T-helper 1 cell treated with Interleukin-12 subunit alpha and Interleukin-12 subunit beta and Interleukin-4 antibody, amounts not matched to agents 30 μg/mL and 1 μg/mL, for 36 hours (primary cell): ENCODE measurements around the gene SLC31A1.
"Not testable (repeated sequence)": the region's sequence is repeated elsewhere in the genome, so short reads cannot be mapped to it uniquely, and the experiment has no call there.

Source experiments
- H3K27ac Mint-ChIP-seq: one replicate; pipeline ENCODE4 v1.8.0; 2021; ENCODE audit warnings: mild to moderate bottlenecking, mixed read lengths
- H3K27me3 Mint-ChIP-seq: one replicate; pipeline ENCODE4 v1.8.0; 2021; ENCODE audit warnings: low read depth, mixed read lengths
- H3K36me3 Mint-ChIP-seq: one replicate; pipeline ENCODE4 v1.8.0; 2021; ENCODE audit warnings: low read depth, mixed read lengths
- H3K4me1 Mint-ChIP-seq: one replicate; pipeline ENCODE4 v1.8.0; 2021; ENCODE audit warnings: low read depth, mixed read lengths
- H3K4me3 Mint-ChIP-seq: one replicate; pipeline ENCODE4 v1.8.0; 2021; ENCODE audit warnings: mild to moderate bottlenecking, moderate library complexity, mixed read lengths
- H3K9me3 Mint-ChIP-seq: one replicate; pipeline ENCODE4 v1.8.0; 2021; ENCODE audit warnings: mixed read lengths

The SLC31A1 gene

DNA sequence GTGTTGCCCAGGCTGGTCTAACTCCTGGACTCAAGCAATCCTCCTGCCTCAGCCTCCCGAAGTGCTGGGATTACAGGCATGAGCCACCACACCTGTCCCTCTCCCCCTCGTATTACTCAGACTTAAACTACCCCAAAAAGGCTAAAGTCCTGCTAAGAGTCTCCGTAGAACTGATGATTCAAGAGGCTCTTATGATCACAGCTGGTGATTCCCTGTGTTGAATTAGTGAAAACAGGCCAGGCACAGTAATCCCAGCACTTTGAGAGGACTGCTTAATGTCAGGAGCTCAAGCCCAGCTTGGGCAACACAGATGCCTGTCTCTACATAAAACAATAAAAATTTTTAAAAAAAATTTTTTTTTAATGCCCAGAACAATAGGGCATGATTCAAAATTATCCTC, 44.8 kb downstream of the SLC31A1 start:
- Mint-ChIP-seq H3K27ac (no peak overlapping the region), H3K27me3 (no peaks in the 10 kb centered on the region), H3K4me3 (no peak overlapping the region), H3K9me3 (no peaks in the 10 kb centered on the region), H3K36me3 (peaks cover 27% of the 10 kb centered on the region), H3K4me1 (peaks cover 8% of the 10 kb centered on the region)

DNA sequence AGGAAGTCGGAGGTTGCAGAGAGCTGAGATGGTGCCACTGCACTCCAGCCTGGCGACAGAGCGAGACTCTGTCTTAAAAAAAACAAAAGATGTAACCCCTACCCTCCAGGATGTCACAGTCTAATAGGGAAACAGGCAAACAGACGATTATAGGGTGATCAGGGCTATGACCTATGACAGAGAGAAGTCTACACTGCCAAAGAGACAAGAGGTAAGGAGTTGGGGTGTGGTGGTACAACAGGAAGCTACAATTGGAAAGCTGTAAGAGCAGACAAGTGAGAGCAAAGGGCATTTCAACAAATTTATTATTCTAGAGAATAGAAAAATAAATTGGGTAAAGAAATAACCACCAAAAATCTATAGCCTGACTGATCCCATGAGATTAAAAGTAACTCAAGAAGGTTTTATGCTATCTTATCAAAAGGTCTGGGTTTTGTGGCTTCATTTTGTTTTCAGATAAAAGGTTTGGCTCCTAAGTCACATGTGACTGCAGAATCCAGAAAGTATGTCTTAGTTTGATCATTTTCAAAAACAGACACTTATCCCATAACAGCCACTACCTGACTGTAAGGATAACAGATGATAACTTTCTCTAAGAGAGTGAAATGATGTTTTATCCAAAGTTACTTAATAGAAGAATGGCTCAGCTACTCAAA, 46.7 kb downstream of the SLC31A1 start:
- Mint-ChIP-seq H3K36me3 (peaks cover 26% of the 10 kb centered on the region), H3K27ac (no peak overlapping the region), H3K27me3 (no peaks in the 10 kb centered on the region), H3K9me3 (no peaks in the 10 kb centered on the region), H3K4me3 (no peak overlapping the region), H3K4me1 (peaks cover 8% of the 10 kb centered on the region)

DNA sequence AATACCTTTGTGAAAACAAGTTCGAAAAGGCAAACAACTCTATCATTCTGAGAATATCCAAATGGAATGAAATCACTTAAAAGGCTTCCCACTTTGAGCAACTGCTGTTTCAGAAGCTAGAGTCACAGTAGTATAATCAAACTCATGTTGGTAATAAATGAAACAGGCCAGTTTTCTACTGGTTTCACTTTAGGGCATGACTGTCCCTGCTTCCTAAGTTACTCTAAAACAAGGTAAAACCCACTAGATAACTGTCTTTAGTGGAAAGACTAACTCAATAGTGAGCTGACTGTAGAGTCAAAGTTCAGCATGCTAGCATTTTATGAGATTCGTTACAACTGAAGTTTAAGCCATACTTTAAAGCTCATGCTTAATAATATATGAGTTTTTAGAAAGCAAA, 48.0 kb downstream of the SLC31A1 start:
- no peak overlapping the region for H3K27ac Mint-ChIP-seq

DNA sequence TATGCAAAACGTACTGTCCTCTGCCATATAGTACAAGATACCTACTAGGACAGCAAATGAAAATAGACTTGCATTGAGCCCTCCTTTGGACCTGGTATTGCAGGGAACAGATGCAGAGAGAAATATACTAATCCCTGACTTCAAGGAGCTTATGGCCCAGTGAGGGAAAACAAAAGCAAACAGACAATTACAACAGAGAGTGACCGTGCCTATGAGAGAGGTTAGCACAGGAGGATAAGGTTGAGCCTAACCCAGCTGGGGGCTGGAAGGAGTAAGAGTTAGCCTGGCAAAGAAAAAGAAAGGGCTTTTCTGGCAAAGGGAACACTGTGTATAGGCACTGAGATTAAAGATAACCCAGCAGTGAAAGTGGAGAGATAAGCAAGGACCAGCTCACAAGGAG, 48.5 kb downstream of the SLC31A1 start:
- peaks cover 27% of the 10 kb centered on the region for H3K36me3 Mint-ChIP-seq
- no peak overlapping the region for H3K4me3 Mint-ChIP-seq
- no peaks in the 10 kb centered on the region for H3K9me3 Mint-ChIP-seq
- peaks cover 8% of the 10 kb centered on the region for H3K4me1 Mint-ChIP-seq
- no peaks in the 10 kb centered on the region for H3K27me3 Mint-ChIP-seq
- peak overlapping the region; percentile 16 for H3K27ac Mint-ChIP-seq

More for the DNA sequence above, 48.0 kb downstream of the SLC31A1 start:
- Mint-ChIP-seq H3K36me3 (peaks cover 29% of the 10 kb centered on the region), H3K4me3 (no peak overlapping the region), H3K9me3 (no peaks in the 10 kb centered on the region), H3K27me3 (no peaks in the 10 kb centered on the region), H3K4me1 (peaks cover 8% of the 10 kb centered on the region)

DNA sequence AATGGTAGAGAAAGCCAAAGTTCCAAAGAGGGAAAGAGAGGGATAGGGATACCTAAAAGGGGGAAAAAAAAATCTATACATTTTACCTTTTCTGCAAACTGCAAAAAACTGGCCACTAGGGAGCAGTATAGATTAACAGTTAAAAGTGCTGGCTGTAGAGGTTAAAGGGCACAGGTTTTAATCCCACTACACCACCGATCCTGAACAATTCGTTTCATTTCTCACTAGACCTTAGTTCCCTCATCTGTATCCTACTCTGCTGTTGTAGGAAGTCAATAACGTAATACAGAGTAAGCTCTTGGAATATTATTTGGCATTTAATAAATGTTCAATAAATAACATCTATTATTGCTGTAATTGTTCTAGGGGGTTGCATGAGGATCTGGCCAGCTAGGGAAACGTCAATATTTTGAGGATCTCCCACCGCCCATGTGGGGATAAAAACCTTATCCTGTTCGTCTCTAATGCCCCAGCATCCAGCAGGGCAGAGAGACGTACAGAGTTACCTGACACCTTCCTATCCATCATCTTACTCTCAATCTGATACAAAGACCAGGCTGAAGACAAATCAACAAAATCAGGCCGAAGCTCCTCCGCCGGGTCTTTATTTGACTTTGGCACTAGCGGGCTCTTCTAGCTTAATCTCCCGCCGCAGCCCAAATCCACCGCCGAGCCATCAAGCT, 53.3 kb downstream of the SLC31A1 start:
- Mint-ChIP-seq H3K27me3 (no peaks in the 10 kb centered on the region), H3K36me3 (peaks cover 30% of the 10 kb centered on the region)

DNA sequence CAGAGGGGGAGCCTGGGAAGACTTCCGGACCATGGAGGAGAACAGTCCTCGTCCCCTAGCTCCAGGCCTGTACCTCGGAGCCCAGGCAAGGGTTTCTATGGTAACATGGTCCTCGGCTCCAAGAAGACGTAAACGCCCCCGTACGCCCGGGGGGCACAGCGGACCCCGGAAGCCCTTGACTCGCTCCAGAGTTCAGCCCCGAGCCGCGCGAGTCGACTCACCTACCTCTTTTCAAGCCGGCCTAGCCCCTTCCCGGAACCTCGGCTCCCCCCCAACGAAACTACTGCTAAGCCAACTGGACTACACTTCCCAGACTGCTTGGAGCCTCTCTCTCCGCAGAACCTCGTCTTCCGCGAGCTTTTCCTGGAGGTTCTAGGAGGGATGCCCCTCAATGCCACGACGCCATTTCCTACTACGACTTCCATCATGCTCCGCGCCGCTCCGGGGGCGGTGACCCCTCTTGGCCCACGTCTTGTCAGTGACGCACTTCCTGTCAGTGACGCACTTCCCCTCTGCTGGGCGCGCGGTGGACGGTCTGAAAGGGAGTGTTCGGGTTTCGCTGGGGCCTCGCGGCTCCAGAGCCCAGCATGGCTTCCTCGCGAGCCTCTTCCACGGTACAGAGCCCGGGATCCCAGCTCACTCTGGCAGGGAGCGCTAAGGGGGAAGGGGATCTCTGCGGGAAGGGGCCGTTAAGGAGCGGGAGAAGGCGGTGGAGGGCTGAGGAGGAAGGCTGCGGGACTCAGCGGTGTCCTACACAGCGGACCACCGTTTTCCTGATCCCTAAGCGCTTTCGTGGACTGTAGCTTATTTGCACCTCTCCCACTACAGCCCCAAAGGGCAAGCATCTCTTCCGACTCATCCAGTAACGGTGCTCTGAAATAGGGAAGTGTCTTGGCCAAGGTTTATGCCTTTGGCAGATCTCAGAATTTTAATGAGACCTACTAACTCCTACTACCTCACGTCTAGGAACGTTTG, 54.1 kb downstream of the SLC31A1 start, which contains the start of the genes CDC26 and PRPF4:
CDC26 (minus strand) TSS at position 416 of the 975 bp plus-strand sequence. CDS start 3,065 bp downstream, outside the sequence.
PRPF4 (plus strand) TSS at position 502 of the 975 bp plus-strand sequence; CDS start at position 588, 86 bp downstream.
- H3K4me1 Mint-ChIP-seq, result peaks cover 13% of the 10 kb centered on the region
- no peak within 1 kb of the TSS for H3K4me3 Mint-ChIP-seq
- H3K36me3 Mint-ChIP-seq, result peaks cover 33% of the 10 kb centered on the region
- H3K9me3 Mint-ChIP-seq, result no peaks in the 10 kb centered on the region
- no peaks in the 10 kb centered on the region for H3K27me3 Mint-ChIP-seq
- H3K27ac Mint-ChIP-seq, result no peak within 1 kb of the TSS

More for the DNA sequence above, 53.3 kb downstream of the SLC31A1 start:
- Mint-ChIP-seq H3K27ac (no peak overlapping the region), H3K4me3 (no peak overlapping the region), H3K9me3 (no peaks in the 10 kb centered on the region), H3K4me1 (peaks cover 11% of the 10 kb centered on the region)

DNA sequence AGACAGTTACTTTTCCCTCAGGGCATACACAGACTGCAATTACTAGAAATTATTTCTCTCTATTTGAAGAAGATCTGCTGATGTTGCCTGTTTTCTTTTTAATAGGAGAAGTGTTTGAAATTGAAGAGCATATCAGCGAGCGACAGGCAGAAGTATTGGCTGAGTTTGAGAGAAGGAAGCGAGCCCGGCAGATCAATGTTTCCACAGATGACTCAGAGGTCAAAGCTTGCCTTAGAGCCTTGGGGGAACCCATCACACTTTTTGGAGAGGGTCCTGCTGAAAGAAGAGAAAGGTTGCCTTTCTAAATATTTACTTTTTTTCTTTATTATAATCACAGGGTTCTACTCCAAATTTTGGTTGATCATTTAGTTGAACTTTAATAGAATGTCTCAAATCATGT, 57.5 kb downstream of the SLC31A1 start:
- H3K27ac Mint-ChIP-seq, result no peak overlapping the region
- H3K4me1 Mint-ChIP-seq, result peaks cover 18% of the 10 kb centered on the region
- H3K9me3 Mint-ChIP-seq, result no peaks in the 10 kb centered on the region
- H3K4me3 Mint-ChIP-seq, result no peak overlapping the region
- H3K36me3 Mint-ChIP-seq, result peaks cover 49% of the 10 kb centered on the region
- no peaks in the 10 kb centered on the region for H3K27me3 Mint-ChIP-seq

DNA sequence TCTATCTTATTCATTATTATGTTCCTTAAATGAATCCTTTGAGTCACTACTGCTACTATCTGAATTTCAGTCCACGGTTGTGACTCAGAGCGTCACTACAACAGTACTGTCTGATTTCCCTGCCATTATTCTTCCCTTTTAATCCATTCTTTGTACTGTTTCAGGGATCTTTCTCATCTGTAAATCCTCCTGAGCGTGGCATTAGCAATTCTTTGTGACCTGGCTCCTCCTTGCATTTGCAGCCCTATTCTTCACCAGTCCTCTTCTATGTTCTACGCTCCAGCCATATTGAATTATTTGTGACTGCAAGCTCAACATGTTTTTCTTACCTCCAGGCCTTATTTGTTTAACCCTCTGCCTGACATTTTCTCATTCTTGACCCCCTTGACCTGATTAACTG, 60.0 kb downstream of the SLC31A1 start:
- Mint-ChIP-seq H3K27me3 (no peaks in the 10 kb centered on the region), H3K9me3 (no peaks in the 10 kb centered on the region), H3K4me1 (peaks cover 18% of the 10 kb centered on the region), H3K36me3 (peaks cover 63% of the 10 kb centered on the region), H3K4me3 (no peak overlapping the region), H3K27ac (no peak overlapping the region)

DNA sequence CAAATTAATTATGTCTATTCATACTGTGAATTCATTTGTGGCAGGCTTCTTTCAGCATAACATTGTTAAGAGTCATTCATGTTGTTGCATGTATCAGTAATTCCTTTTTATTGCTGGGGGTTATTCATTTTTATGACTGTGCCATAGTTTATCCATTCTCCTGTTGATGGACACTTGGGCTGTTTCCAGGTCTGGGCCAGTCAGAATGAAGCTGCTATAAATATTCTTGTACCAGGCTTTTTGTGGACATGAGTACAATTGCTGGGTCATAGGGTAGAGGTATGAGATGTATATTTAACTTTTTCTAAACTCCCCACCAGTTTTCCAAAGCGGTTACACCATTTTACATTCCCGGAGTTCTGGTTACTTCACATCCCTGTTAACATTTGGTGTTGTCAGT, 67.7 kb downstream of the SLC31A1 start:
- peaks cover 56% of the 10 kb centered on the region for H3K36me3 Mint-ChIP-seq

DNA sequence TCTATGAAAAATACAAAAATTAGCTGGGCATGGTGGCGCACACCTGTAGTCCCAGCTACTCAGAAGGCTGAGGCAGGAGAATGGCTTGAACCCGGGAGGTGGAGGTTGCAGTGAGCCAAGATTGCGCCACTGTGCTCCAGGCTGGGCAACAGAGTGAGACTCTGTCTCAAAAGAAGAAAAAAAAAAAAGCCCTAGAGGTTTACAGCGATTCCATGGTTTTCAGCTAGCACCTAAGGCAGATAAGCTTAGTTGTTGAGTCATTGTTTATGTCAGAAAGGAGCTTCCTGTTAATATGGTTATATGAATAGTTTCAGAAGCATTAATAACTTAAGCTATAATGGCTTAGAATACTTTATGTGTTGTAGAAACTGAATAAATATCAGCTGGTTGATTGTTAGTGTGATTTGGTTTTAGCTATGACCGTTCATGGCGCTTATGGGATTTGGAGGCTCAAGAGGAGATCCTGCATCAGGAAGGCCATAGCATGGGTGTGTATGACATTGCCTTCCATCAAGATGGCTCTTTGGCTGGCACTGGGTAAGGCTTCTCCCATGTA, 68.8 kb downstream of the SLC31A1 start:
- Mint-ChIP-seq H3K36me3 (peaks cover 47% of the 10 kb centered on the region), H3K27me3 (no peaks in the 10 kb centered on the region), H3K4me1 (peaks cover 3% of the 10 kb centered on the region), H3K27ac (no peak overlapping the region), H3K9me3 (no peaks in the 10 kb centered on the region), H3K4me3 (no peak overlapping the region)

More for the DNA sequence above, 67.7 kb downstream of the SLC31A1 start:
- Mint-ChIP-seq H3K4me3 (no peak overlapping the region), H3K4me1 (peaks cover 3% of the 10 kb centered on the region), H3K9me3 (no peaks in the 10 kb centered on the region), H3K27ac (no peak overlapping the region), H3K27me3 (no peaks in the 10 kb centered on the region)

DNA sequence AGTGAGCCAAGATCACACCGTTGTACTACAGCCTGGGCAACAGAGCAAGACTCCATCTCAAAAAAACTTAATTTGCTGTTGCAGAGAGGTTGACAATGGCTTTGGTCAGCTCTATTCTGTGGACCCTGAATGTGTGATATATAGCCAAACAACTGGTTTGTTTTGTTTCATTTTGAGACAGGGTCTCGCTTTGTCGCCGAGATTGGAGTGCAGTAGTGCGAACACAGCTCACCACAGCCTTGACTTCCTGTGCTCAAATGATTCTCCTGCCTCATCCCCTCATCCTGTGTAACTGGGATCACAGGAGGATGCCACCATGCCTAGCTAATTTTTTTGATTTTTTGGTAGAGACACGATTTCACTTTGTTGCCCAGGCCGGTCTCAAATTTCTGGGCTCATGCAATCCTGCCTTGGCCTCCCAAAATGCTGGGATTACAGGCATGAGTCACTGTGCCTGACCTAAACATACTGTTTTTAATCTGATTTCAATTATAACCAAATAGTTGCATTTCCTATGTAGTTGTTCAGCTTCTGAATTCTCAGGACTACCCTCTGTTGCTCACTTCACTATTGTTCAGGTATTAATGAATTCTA, 72.0 kb downstream of the SLC31A1 start:
- H3K4me3 Mint-ChIP-seq, result no peak overlapping the region
- H3K4me1 Mint-ChIP-seq, result peaks cover 3% of the 10 kb centered on the region
- H3K36me3 Mint-ChIP-seq, result peaks cover 29% of the 10 kb centered on the region
- no peaks in the 10 kb centered on the region for H3K9me3 Mint-ChIP-seq
- H3K27me3 Mint-ChIP-seq, result no peaks in the 10 kb centered on the region
- H3K27ac Mint-ChIP-seq, result no peak overlapping the region

DNA sequence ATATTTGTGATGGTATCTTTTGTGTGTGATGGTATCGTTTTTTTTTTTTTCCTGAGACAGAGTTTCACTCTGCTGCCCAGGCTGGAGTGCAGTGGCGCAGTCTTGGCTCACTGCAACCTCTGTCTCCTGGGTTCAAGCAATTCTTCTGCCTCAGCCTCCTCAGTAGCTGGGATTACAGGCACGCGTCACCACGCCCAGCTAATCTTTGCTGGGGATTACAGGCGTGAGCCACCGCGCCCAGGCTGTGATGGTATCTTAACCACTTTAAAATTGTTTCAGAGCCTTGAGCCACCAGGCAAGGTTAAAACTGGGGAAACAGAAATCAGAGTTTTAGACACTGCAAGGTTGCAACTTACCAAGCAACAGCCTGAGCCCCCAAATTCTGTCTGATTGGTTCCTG, 74.9 kb downstream of the SLC31A1 start:
- H3K27ac Mint-ChIP-seq, H3K36me3 Mint-ChIP-seq, H3K9me3 Mint-ChIP-seq, H3K4me3 Mint-ChIP-seq, H3K4me1 Mint-ChIP-seq: not testable (repeated sequence)
- peaks cover 11% of the 10 kb centered on the region for H3K27me3 Mint-ChIP-seq

DNA sequence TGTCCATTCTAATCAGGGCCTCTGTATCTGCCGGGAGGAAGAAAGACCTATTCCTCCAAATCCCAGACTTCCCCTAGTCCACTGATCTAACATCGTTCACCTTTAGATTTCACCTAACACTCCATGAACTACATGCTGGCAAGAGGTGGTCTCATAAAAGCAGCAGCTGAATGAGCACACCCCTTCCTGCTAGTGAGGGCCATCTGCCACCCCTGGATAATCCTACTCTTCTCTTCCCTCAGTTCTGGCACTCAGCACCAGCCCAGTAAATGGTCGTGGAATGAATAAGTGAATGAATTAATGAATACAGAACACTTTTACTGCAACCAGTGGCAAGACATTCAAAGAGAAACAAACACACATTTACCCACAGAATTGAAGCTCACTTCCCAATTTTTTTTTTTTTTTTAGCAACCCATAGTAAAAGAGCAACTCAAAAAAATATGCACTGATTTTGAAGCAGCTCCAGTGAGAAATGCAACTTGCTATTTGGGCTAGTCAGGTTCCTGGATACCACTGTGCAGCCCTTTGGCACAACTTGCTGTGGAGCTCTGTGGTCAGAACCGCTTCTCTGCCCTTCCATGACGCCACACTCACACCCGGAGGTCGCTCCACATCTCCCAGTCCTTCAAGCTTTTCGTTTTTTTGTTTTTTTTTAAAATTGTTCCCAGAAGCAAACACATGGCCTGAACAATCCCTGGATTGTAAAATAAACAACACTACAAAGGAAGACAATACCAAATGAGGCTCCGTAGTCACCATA, 75.6 kb downstream of the SLC31A1 start:
- Mint-ChIP-seq H3K9me3 (no peaks in the 10 kb centered on the region), H3K27me3 (peaks cover 11% of the 10 kb centered on the region), H3K27ac (no peak overlapping the region), H3K4me3 (no peak overlapping the region), H3K4me1 (peaks cover 1% of the 10 kb centered on the region), H3K36me3 (peaks cover 1% of the 10 kb centered on the region)
